BLaER1 treated with 17β-estradiol and CSF1 and Interleukin-3, amounts not matched to agents 10 nM and 100 nM (cell line): Measurements from ENCODE around the gene ZSWIM8.
"Not testable (repeated sequence)": the region's sequence is repeated elsewhere in the genome, so short reads cannot be mapped to it uniquely, and the experiment has no call there.

Experiments used
- H3K27ac ChIP-seq, 11 experiments: shearing (Covaris generic); formaldehyde crosslinking; 2 replicates each; pipeline ENCODE4 v1.8.1; 2022
- H3K27me3 ChIP-seq, 11 experiments: shearing (Covaris generic); formaldehyde crosslinking; 2 replicates each; pipeline ENCODE4 v1.8.1; 2022
- H3K36me3 ChIP-seq, 11 experiments: shearing (Covaris generic); formaldehyde crosslinking; 2 replicates each; pipeline ENCODE4 v1.8.1; 2022
- H3K4me1 ChIP-seq, 10 experiments: shearing (Covaris generic); formaldehyde crosslinking; 2 replicates each; pipeline ENCODE4 v1.8.1; 2022
- H3K4me2 ChIP-seq, 11 experiments: shearing (Covaris generic); formaldehyde crosslinking; 2 replicates each; pipeline ENCODE4 v1.8.1; 2022
- H3K4me3 ChIP-seq, 10 experiments: shearing (Covaris generic); formaldehyde crosslinking; 2 replicates each; pipeline ENCODE4 v1.8.1; 2022
- H3K9ac ChIP-seq, 11 experiments: shearing (Covaris generic); formaldehyde crosslinking; 2 replicates each; pipeline ENCODE4 v1.8.1; 2022
- H3K9me3 ChIP-seq, 11 experiments: shearing (Covaris generic); formaldehyde crosslinking; replicated peaks in 1 of 11; 2 replicates each; pipeline ENCODE4 v1.8.1; 2022
- H4K20me1 ChIP-seq, 11 experiments: shearing (Covaris generic); formaldehyde crosslinking; 2 replicates each; pipeline ENCODE4 v1.8.1; 2022
- Cebpa-rat ChIP-seq, 11 experiments: shearing (Covaris generic); IDR thresholded peaks; 2 replicates each; pipeline ENCODE4 v1.8.1; 2022

ZSWIM8 gene

GRCh38 chr10:73788864-73789658 is 3.7 kb downstream of the ZSWIM8 start:
- Histone ChIP-seq H3K4me3 (no peak overlapping the region), H3K4me1 (peaks cover 22 to 30% (median 25%) of the 10 kb centered on the region in 10 experiments), H3K9me3 (no peaks in the 10 kb centered on the region), H3K4me2 (no peak overlapping the region), H3K27ac (no peak overlapping the region), H3K9ac (peak overlapping the region in 2 of 11 experiments; percentile 9 to 16; a peak in 1 of 22 replicates), H3K36me3 (peaks cover 52 to 65% (median 59%) of the 10 kb centered on the region in 11 experiments), H3K27me3 (no peaks in the 10 kb centered on the region), H4K20me1 (peaks cover 27 to 73% (median 36%) of the 10 kb centered on the region in 11 experiments; a peak in 20 of 22 replicates)
- TF ChIP-seq Cebpa-rat (IDR thresholded peaks at IDR 0.05): no peak

- H4K20me1 ChIP-seq: peaks cover 27 to 76% (median 31%) of the 10 kb centered on the region in 11 experiments; a peak in 20 of 22 replicates
- no peaks in the 10 kb centered on the region for H3K27me3 ChIP-seq
- peak overlapping the region in 4 of 11 experiments; percentile 2 to 16 (median 7); a peak in 1 of 22 replicates for H3K9ac ChIP-seq
- no peaks in the 10 kb centered on the region for H3K9me3 ChIP-seq
- no peak overlapping the region for H3K4me2 ChIP-seq
- H3K36me3 ChIP-seq: peaks cover 58 to 71% (median 65%) of the 10 kb centered on the region in 11 experiments
- no peak overlapping the region for H3K27ac ChIP-seq
- H3K4me1 ChIP-seq: peaks cover 17 to 24% (median 19%) of the 10 kb centered on the region in 10 experiments
- TF ChIP-seq Cebpa-rat (IDR thresholded peaks at IDR 0.05): no peak
- no peak overlapping the region for H3K4me3 ChIP-seq
Observed at GRCh38 chr10:73789659-73790055, 4.3 kb downstream of the ZSWIM8 start.

GRCh38 chr10:73790886-73791625 is 5.7 kb downstream of the ZSWIM8 start:
- Histone ChIP-seq H3K36me3 (peaks cover 72 to 85% (median 79%) of the 10 kb centered on the region in 11 experiments), H3K4me3 (no peak overlapping the region), H3K27ac (no peak overlapping the region), H3K9ac (no peak overlapping the region), H3K27me3 (no peaks in the 10 kb centered on the region), H3K9me3 (no peaks in the 10 kb centered on the region), H4K20me1 (peaks cover 24 to 84% (median 31%) of the 10 kb centered on the region in 11 experiments; a peak in 20 of 22 replicates), H3K4me1 (peaks cover 13 to 21% (median 16%) of the 10 kb centered on the region in 10 experiments), H3K4me2 (no peak overlapping the region)
- TF ChIP-seq Cebpa-rat (IDR thresholded peaks at IDR 0.05): no peak

- Histone ChIP-seq H3K4me3 (no peak overlapping the region), H3K9me3 (no peaks in the 10 kb centered on the region), H3K27ac (no peak overlapping the region), H4K20me1 (peaks cover 15 to 84% (median 23%) of the 10 kb centered on the region in 11 experiments; a peak in 20 of 22 replicates), H3K4me2 (no peak overlapping the region), H3K36me3 (peaks cover 80 to 94% (median 87%) of the 10 kb centered on the region in 11 experiments), H3K9ac (no peak overlapping the region), H3K4me1 (peaks cover 7 to 15% (median 8%) of the 10 kb centered on the region in 10 experiments; a peak in 19 of 20 replicates), H3K27me3 (no peaks in the 10 kb centered on the region)
- TF ChIP-seq Cebpa-rat (IDR thresholded peaks at IDR 0.05): no peak
Observed at GRCh38 chr10:73791871-73792400, 6.5 kb downstream of the ZSWIM8 start.

- Histone ChIP-seq H3K4me1 (peaks cover 0 to under 1% (median 0%) of the 10 kb centered on the region in 10 experiments; a peak in 2 of 20 replicates), H3K4me2 (no peak overlapping the region), H3K27me3 (no peaks in the 10 kb centered on the region), H3K27ac (no peak overlapping the region), H3K36me3 (peaks cover 96 to 100% (median 99%) of the 10 kb centered on the region in 11 experiments), H3K9me3 (no peaks in the 10 kb centered on the region), H4K20me1 (peaks cover under 1 to 84% (median 13%) of the 10 kb centered on the region in 11 experiments; a peak in 17 of 22 replicates), H3K9ac (no peak overlapping the region), H3K4me3 (no peak overlapping the region)
- no peak for TF ChIP-seq Cebpa-rat (IDR thresholded peaks at IDR 0.05)
Observed at GRCh38 chr10:73793456-73793855, 8.1 kb downstream of the ZSWIM8 start.

GRCh38 chr10:73795491-73795890 is 10.1 kb downstream of the ZSWIM8 start:
- H3K27ac ChIP-seq, H3K27me3 ChIP-seq, H3K9me3 ChIP-seq, H3K9ac ChIP-seq, H3K4me2 ChIP-seq, H3K4me3 ChIP-seq, H3K4me1 ChIP-seq: not testable (repeated sequence)
- Histone ChIP-seq H3K36me3 (peaks cover 99 to 100% (median 100%) of the 10 kb centered on the region in 11 experiments), H4K20me1 (peaks cover 0 to 85% (median 4%) of the 10 kb centered on the region in 11 experiments; a peak in 11 of 22 replicates)

- Histone ChIP-seq H3K36me3 (peaks cover 97 to 100% (median 99%) of the 10 kb centered on the region in 11 experiments), H4K20me1 (peaks cover 0 to 84% (median 4%) of the 10 kb centered on the region in 11 experiments; a peak in 12 of 22 replicates)
- H3K9me3 ChIP-seq, H3K4me3 ChIP-seq, H3K27me3 ChIP-seq, H3K4me1 ChIP-seq, H3K27ac ChIP-seq, H3K4me2 ChIP-seq, H3K9ac ChIP-seq: not testable (repeated sequence)
Observed at GRCh38 chr10:73796035-73796434, 10.6 kb downstream of the ZSWIM8 start.

- no peak overlapping the region for H3K9ac ChIP-seq
- H3K27me3 ChIP-seq: no peaks in the 10 kb centered on the region
- no peak for TF ChIP-seq Cebpa-rat (IDR thresholded peaks at IDR 0.05)
- H4K20me1 ChIP-seq: peaks cover 0 to 84% (median 5%) of the 10 kb centered on the region in 11 experiments; a peak in 12 of 22 replicates
- peaks cover 97 to 100% (median 99%) of the 10 kb centered on the region in 11 experiments for H3K36me3 ChIP-seq
- H3K27ac ChIP-seq: no peak overlapping the region
- no peak overlapping the region for H3K4me3 ChIP-seq
- H3K4me1 ChIP-seq: no peaks in the 10 kb centered on the region; a peak in 1 of 20 replicates
- H3K4me2 ChIP-seq: no peak overlapping the region
- H3K9me3 ChIP-seq: no peaks in the 10 kb centered on the region
Observed at GRCh38 chr10:73796766-73797165, 11.4 kb downstream of the ZSWIM8 start.
